ENCODE data around the gene SDK1.
"Not testable (repeated sequence)": the region's sequence is repeated elsewhere in the genome, so short reads cannot be mapped to it uniquely, and the experiment has no call there.

Gene SDK1

GRCh38 chr7:3937146-3937545 lies 636.1 kb downstream of the SDK1 start:
- DNase-seq = no peak

GRCh38 chr7:3937605-3938004 lies 636.6 kb downstream of the SDK1 start:
- DNase-seq = no peak

GRCh38 chr7:3941706-3942105 lies 640.7 kb downstream of the SDK1 start:
- DNase-seq = not testable (repeated sequence)

GRCh38 chr7:3942276-3942675 lies 641.2 kb downstream of the SDK1 start:
- DNase-seq = no peak

- DNase-seq = no peak
Observed at GRCh38 chr7:3942816-3943745, 642.0 kb downstream of the SDK1 start.

DNA sequence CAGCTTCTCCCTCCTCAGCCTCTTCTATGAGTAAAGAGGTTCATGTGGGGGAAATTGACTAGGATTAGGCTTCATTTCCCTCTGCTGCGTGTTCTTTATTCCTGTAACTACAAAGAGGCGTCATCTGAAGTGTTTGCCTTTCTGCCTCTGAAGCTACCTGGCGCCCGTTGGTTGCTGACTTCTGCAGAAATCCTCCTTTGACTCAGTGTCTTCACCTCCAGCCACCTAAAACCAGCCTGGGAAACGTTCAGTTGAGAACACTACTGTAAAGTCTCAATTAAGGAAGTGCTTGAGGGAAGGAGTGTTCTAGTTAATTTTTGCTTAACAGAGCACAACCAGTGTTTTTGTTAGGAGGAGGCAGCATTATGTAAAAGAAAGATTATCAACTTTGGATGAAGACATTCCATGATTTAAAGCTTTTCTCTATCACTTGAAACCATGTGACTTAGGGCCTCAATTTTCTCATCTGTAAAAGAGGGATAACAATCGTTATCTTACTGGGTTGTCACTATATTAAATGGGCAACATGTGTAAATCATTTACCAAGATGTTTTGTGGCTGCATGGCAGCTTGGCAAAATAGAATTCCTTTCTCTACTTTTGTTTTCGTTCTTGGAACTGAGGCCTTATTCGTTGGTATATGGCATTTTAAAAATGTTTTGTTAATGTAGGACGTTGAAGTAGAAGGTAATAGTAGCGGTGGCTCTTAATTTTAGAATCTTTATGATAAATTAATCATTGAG lies 642.9 kb downstream of the SDK1 start:
- DNase-seq = no peak

DNA sequence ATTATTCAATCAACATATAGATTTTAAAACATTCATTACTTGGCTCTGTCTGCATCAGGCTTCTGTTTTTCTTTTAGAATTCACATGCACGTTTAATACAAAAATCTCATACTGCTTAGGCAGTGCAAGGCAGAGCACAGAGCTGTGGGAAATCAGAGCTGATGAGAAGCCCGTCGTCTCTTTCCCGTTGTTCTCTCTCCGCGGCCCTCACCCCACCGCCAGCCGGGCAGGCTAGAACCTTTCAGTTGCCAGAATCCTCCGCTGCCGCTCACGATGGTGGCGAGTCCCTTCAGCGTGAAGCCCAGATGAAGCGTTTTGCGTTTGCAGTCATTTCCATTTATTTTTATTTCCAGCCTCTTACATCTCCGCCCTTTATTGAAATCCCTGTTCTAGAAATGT lies 648.2 kb downstream of the SDK1 start:
- DNase-seq = no peak

- DNase-seq = no peak
Observed at GRCh38 chr7:3950249-3950648, 649.2 kb downstream of the SDK1 start.

DNA sequence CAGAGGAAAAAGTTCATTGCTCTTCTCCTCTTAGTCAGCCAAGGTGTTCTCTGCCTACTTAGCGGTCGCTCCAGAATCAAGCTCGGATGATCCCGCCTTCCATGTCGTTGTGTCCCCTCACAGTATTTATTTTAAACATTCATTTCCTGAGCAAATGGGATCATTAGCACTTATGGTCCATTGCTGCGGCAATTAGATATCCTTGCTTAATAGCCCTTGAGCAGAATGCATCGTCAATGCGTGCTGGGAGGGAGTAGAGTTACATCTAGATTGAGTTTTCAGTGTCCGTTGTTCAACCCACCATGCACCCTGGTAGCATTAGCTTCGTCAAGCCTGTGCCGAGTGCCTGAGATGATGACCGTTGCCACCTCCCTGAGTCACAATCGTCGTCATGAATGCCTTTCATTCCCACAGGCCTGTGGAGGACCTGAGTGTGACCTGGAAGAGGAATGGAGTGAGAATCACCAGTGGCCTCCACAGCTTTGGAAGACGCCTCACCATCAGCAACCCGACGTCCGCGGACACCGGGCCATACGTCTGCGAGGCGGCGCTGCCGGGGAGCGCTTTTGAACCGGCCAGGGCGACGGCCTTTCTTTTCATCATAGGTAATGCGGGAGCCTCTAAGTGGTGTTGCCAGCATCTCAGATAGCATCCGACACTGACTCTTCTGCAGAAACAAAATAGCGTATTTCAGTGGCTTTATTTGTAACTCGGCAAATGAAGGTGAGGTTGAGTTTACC lies 650.4 kb downstream of the SDK1 start:
- DNase-seq = no peak

- no peak for DNase-seq
Observed at GRCh38 chr7:3953133-3953532, 652.1 kb downstream of the SDK1 start.

DNA sequence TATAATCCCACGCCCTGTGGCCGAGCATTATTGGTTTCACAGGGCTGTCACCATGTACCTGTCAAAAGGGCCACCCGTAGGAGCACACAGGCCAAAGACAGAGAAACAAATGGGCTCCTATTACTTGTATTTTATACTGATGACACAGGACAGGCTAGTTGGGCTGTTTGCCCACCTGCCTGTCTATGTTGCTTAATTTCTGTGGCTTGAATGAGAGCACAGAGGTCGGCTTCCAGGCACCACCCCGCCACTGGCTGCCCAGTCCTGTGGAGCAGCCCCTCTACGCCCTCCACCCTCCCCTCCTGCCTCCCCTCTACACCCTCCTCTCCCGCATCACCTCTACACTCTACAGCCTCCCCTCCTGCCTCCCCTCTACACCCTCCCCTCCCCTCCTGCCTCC lies 652.9 kb downstream of the SDK1 start:
- no peak for DNase-seq

DNA sequence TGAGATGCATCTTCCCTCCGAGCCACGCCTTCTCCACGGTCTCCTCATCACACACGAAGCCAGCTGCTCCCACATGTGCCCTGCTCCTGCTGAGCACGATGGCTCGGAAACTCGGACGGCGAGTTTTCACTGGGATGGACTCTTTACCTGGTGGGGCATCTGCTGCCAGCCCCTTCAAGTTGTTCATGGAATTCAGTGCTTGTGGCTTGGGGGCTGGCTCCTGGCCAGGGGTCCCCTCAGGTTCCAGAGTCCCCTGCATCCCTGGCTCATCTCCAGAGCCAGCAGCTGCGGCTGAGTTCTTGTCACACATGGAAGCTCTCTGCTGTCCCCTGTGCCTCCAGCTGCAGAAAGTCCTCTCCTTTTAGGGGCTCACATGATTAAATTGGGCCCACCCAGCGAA lies 654.0 kb downstream of the SDK1 start:
- DNase-seq = no peak

- no peak for DNase-seq
Observed at GRCh38 chr7:3955751-3956696, 655.0 kb downstream of the SDK1 start.

DNA sequence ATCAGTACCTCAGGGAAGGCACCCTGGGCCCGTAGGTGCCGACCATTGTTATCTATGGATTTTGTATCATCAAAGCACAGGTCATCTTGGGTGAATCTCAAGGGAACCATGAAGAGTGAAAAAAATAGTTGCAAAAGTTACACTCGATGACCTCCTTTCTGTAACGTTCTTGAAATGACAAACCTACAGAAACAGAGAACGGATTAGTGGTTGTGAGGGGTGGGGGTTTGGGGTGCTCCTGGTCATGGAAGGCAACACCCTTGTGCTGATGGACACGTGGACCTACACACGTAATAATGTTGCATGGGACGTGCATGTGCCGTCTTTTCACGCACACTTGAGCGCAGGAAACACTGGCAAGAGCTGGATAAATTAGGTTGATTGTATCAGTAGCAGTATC lies 655.9 kb downstream of the SDK1 start:
- no peak for DNase-seq

DNA sequence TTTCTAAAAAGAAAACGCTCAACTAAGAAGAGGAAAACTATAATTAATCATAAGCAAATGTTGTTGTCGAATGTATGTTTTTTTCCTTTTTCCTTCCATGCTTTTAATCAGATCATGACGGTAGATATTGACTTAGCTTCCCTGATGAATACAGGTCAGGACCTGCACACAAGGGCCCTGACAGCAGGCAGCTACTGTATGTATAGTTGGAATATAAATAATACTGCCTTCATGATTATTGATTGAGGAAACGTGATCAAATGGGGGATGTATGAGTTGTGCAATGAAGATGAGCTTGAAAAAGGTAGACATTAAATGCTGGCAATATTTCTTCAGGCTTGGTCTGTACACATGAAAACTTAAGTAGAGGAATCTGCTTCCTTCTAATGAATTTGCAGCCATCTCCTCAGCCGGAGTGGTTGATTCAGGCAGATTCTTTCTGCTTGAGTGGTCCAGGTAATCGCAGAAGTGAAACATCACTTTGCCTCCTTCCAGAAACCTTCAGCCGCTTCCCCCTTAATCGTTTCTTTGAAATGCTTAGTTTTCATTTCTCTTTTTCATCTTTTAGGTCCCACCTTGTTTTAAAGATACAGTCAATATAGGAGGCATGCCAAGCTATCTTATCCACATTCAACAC lies 656.5 kb downstream of the SDK1 start:
- DNase-seq = no peak

- no peak for DNase-seq
Observed at GRCh38 chr7:3958109-3958483, 657.0 kb downstream of the SDK1 start.

GRCh38 chr7:3959364-3959763 lies 658.3 kb downstream of the SDK1 start:
- DNase-seq = no peak

- no peak for DNase-seq
Observed at GRCh38 chr7:3960050-3960763, 659.2 kb downstream of the SDK1 start.

GRCh38 chr7:3960942-3961341 lies 659.9 kb downstream of the SDK1 start:
- DNase-seq = no peak

- no peak for DNase-seq
Observed at GRCh38 chr7:3961857-3962503, 660.9 kb downstream of the SDK1 start.

GRCh38 chr7:3963768-3964167 lies 662.7 kb downstream of the SDK1 start:
- DNase-seq = not testable (repeated sequence)

All from activated naive CD4-positive, alpha-beta T cell treated with Interleukin-2 at 50 U/mL for 16 hours (primary cell).